Rectal smooth muscle tissue (tissue), 1 donor: ENCODE data around the gene TCF12.
"Not testable (repeated sequence)": the region's sequence is repeated elsewhere in the genome, so short reads cannot be mapped to it uniquely, and the experiment has no call there.

Experiments
- H3K27ac ChIP-seq: one replicate; pipeline ENCODE4 v1.7.0; 2013; ENCODE audit warnings: low read depth, low read length, inconsistent platforms
- H3K27me3 ChIP-seq: one replicate; pipeline ENCODE4 v1.7.0; 2013; ENCODE audit warnings: low read length; ENCODE audit not compliant: control insufficient read depth, insufficient read depth
- H3K36me3 ChIP-seq: one replicate; pipeline ENCODE4 v1.7.0; 2013; ENCODE audit warnings: low read length; ENCODE audit not compliant: control insufficient read depth, insufficient read depth
- H3K4me1 ChIP-seq: one replicate; pipeline ENCODE4 v1.7.0; 2013; ENCODE audit warnings: low read length; ENCODE audit not compliant: control insufficient read depth, insufficient read depth
- H3K4me3 ChIP-seq: one replicate; pipeline ENCODE4 v1.7.0; 2013; ENCODE audit warnings: low read length
- H3K9ac ChIP-seq: one replicate; pipeline ENCODE4 v1.7.0; 2013; ENCODE audit warnings: low read length

The TCF12 gene

DNA sequence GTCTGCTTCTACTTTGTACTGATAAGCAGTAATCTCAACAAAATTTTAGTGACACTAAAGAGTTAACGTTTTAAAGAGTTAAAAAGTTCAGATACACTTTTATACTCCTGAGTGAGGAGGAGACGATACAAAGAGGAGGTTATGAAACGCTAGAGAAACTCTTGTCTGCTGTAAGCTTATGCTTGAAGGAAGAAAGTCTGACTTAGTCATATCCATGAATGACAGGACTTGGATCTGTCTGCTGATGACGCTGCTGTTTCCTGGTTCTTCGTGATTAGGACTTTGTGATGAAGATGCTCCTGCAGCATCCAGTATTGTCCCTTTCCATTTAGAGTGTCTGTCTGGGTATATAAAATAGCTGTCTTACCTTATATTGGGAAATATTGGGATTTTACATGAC is 15.8 kb downstream of the TCF12 start:
- no peaks in the 10 kb centered on the region for H3K4me1 ChIP-seq
- no peak overlapping the region for H3K27ac ChIP-seq
- no peaks in the 10 kb centered on the region for H3K36me3 ChIP-seq
- no peak overlapping the region for H3K9ac ChIP-seq
- H3K27me3 ChIP-seq: no peaks in the 10 kb centered on the region
- no peak overlapping the region for H3K4me3 ChIP-seq

DNA sequence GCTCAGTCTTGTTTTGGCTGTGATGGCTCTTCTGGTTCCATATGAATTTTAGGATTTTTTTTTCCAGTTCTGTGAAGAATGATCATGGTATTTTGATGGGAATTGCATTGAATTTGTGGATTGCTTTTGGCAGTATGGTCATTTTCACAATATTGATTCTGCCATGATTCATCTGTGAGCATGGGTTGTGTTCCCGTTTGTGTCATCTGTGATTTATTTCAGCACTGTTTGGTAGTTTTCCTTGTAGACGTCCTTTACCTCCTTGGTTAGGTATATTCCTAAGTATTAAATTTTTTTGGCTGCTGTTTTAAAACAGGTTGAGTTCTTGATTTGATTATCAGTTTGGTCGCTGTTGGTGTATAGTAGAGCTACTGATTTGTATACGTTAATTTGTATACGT is 18.5 kb downstream of the TCF12 start:
- no peak overlapping the region for H3K9ac ChIP-seq
- no peaks in the 10 kb centered on the region for H3K36me3 ChIP-seq
- no peaks in the 10 kb centered on the region for H3K27me3 ChIP-seq
- H3K4me3 ChIP-seq: no peak overlapping the region
- H3K4me1 ChIP-seq: no peaks in the 10 kb centered on the region
- no peak overlapping the region for H3K27ac ChIP-seq

- Histone ChIP-seq H3K9ac (no peak overlapping the region), H3K36me3 (no peaks in the 10 kb centered on the region), H3K4me1 (no peaks in the 10 kb centered on the region), H3K27ac (no peak overlapping the region), H3K27me3 (no peaks in the 10 kb centered on the region), H3K4me3 (no peak overlapping the region)
Observed at GRCh38 chr15:56939257-56939656, 20.8 kb downstream of the TCF12 start.

- Histone ChIP-seq H3K4me3 (no peak overlapping the region), H3K4me1 (no peaks in the 10 kb centered on the region), H3K9ac (no peak overlapping the region), H3K27me3 (no peaks in the 10 kb centered on the region), H3K36me3 (no peaks in the 10 kb centered on the region), H3K27ac (no peak overlapping the region)
Observed at GRCh38 chr15:56940388-56940787, 21.9 kb downstream of the TCF12 start.

DNA sequence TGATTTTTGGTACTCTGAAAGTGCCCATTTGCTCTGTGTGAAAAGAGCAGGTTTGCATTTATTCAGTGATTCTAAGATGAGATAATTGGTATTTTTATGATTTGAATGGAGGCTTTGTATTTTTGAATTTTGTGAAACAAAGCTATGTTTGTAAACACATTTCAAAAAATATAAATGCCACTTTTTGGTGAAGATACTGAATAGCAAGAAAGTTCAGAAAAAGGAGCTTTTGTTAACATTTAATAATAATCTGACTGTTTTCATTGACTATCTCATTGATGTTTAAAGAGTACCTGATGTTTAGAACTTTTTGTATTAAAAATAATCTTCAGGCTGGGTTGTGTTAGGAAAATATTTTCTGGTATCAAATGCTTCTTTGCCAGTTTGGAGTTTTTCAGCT is 23.7 kb downstream of the TCF12 start:
- Histone ChIP-seq H3K4me3 (no peak overlapping the region), H3K4me1 (no peaks in the 10 kb centered on the region), H3K27me3 (no peaks in the 10 kb centered on the region), H3K27ac (no peak overlapping the region), H3K9ac (no peak overlapping the region), H3K36me3 (no peaks in the 10 kb centered on the region)

- Histone ChIP-seq H3K27ac (no peak overlapping the region), H3K9ac (no peak overlapping the region), H3K36me3 (no peaks in the 10 kb centered on the region), H3K4me1 (no peaks in the 10 kb centered on the region), H3K4me3 (no peak overlapping the region), H3K27me3 (no peaks in the 10 kb centered on the region)
Observed at GRCh38 chr15:56943403-56943802, 25.0 kb downstream of the TCF12 start.

DNA sequence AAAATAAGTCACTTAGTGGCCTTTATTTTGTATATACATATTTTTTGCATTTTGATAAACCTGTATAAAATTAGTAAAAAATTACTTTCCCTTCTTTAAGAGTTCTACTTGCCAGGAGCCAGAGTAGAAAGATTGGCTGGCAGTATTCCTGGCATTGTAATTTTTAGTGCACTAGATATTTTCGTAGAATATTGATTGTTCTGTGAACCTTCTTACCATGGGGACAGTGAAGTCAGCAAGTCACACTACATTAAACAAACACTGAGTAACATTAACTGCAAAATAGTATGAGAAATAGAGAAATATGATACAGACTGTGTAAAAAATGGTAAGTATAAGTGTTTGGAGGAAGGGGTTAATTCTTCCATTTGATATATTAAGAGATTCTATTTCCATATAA is 26.0 kb downstream of the TCF12 start:
- Histone ChIP-seq H3K27ac (no peak overlapping the region), H3K9ac (no peak overlapping the region), H3K4me1 (no peaks in the 10 kb centered on the region), H3K36me3 (no peaks in the 10 kb centered on the region), H3K27me3 (no peaks in the 10 kb centered on the region), H3K4me3 (no peak overlapping the region)

DNA sequence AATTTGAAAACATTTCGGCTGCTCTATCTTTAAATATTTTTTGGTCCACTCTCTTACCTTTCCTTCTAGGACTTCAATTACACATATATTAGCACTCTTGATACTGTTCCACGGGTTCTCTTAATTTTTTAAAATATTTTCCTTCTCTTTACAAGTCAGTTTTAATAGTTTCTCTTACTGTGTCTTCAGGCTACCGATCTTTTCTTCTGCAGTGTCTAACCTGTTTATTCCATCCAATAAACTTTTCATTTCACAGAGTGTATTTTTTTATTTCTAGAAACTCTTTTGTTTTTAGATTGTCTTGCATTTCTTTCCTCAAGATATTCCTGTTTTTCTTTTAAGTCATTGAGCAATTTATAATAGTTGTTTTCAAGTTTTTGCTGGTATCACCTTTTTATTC is 27.7 kb downstream of the TCF12 start:
- H3K27me3 ChIP-seq: no peaks in the 10 kb centered on the region
- H3K4me1 ChIP-seq: no peaks in the 10 kb centered on the region
- H3K9ac ChIP-seq: no peak overlapping the region
- no peaks in the 10 kb centered on the region for H3K36me3 ChIP-seq
- H3K27ac ChIP-seq: no peak overlapping the region
- no peak overlapping the region for H3K4me3 ChIP-seq

- Histone ChIP-seq H3K4me3 (no peak overlapping the region), H3K4me1 (no peaks in the 10 kb centered on the region), H3K9ac (no peak overlapping the region), H3K36me3 (no peaks in the 10 kb centered on the region), H3K27me3 (no peaks in the 10 kb centered on the region), H3K27ac (no peak overlapping the region)
Observed at GRCh38 chr15:56948000-56948763, 29.7 kb downstream of the TCF12 start.

DNA sequence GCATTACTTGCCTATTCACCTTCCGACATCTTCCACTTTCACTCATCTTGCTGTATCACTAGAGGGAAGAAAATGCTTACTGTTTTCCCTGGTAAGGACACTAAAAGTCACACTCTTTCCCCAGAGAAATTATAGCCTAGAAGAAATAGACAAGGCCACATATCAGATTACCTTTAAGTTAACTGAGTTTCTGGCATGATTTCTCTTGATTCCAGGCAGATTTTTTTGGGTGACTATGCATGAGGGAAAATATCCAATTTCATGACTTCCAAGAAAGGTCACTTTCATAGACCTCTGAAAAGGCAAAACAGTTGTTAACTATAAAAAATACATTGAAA is 30.3 kb downstream of the TCF12 start:
- H3K27me3 ChIP-seq: no peaks in the 10 kb centered on the region
- H3K27ac ChIP-seq: no peak overlapping the region
- no peak overlapping the region for H3K4me3 ChIP-seq
- H3K36me3 ChIP-seq: no peaks in the 10 kb centered on the region
- no peak overlapping the region for H3K9ac ChIP-seq
- no peaks in the 10 kb centered on the region for H3K4me1 ChIP-seq

DNA sequence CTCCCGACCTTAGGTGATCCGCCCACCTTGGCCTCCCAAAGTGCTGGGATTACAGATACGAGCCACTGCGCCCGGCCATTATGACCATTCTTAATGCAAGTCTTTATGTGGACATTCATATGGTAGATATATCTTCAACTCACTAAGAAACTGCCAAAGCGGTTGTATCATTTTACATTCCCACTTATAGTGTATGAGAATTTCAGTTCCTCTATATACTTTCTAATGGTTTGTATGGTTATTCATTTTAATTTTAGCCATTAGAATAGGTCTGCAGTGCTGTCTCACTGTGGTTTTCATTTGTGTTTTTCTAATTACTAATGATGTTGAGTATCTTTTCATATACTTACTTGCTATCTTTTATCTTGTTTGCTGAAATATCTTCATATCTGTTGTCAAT is 32.5 kb downstream of the TCF12 start:
- no peak overlapping the region for H3K9ac ChIP-seq
- no peak overlapping the region for H3K27ac ChIP-seq
- no peaks in the 10 kb centered on the region for H3K4me1 ChIP-seq
- no peaks in the 10 kb centered on the region for H3K36me3 ChIP-seq
- H3K27me3 ChIP-seq: no peaks in the 10 kb centered on the region
- no peak overlapping the region for H3K4me3 ChIP-seq

- H3K4me1 ChIP-seq: no peaks in the 10 kb centered on the region
- H3K27ac ChIP-seq: no peak overlapping the region
- no peaks in the 10 kb centered on the region for H3K27me3 ChIP-seq
- H3K9ac ChIP-seq: no peak overlapping the region
- no peak overlapping the region for H3K4me3 ChIP-seq
- H3K36me3 ChIP-seq: no peaks in the 10 kb centered on the region
Observed at GRCh38 chr15:56953790-56954189, 35.3 kb downstream of the TCF12 start.

- H3K27me3 ChIP-seq, H3K4me3 ChIP-seq, H3K36me3 ChIP-seq, H3K27ac ChIP-seq, H3K9ac ChIP-seq, H3K4me1 ChIP-seq: not testable (repeated sequence)
Observed at GRCh38 chr15:56955011-56955410, 36.6 kb downstream of the TCF12 start.
